ENCODE data around the gene BFSP1.

- no peak for TF ChIP-seq CTCF (conservative IDR thresholded peaks at IDR 0.05 in 1 of 2, IDR thresholded peaks at IDR 0.05 in 1 of 2; ENCODE audit: low read depth in 1 of 2, low read length in 2 of 2)
- TF ChIP-seq EZH2 (IDR thresholded peaks at IDR 0.05; ENCODE audit: low read length, missing control alignments), result no peak
These were observed 40.0 kb upstream of the BFSP1 start for GRCh38 chr20:17571153-17571527.

Measured in fibroblast of lung (primary cell).